H9 (cell line): ENCODE results near the gene DCAF6. TPM values are rescaled to one million over a fixed set of nuclear protein-coding genes. Genes with fewer than 3 reads are reported as not detected.

Experiments used
- DNase-seq: peaks from one replicate; pipeline ENCODE4 v3.0.0-alpha.2; 2017
- H2AFZ ChIP-seq: one replicate; pipeline ENCODE4 v1.6.1; 2013; ENCODE audit warnings: mild to moderate bottlenecking, low read length, control low read depth, moderate library complexity
- H2AK5ac ChIP-seq: 2 replicates; pipeline ENCODE4 v1.6.1; 2013; ENCODE audit warnings: low read length, control low read depth, mixed read lengths; ENCODE audit not compliant: insufficient read length
- H2BK120ac ChIP-seq: one replicate; pipeline ENCODE4 v1.6.1; 2013; ENCODE audit warnings: low read depth, mild to moderate bottlenecking, low read length, control low read depth, inconsistent platforms; ENCODE audit not compliant: poor library complexity, severe bottlenecking
- H2BK12ac ChIP-seq: 2 replicates; pipeline ENCODE4 v1.6.1; 2013; ENCODE audit warnings: low read length, control low read depth, mixed read lengths, low read depth; ENCODE audit not compliant: insufficient read length
- H2BK15ac ChIP-seq: 2 replicates; pipeline ENCODE4 v1.6.1; 2013; ENCODE audit warnings: low read depth, low read length, control low read depth
- H2BK20ac ChIP-seq: one replicate; pipeline ENCODE4 v1.6.1; 2013; ENCODE audit warnings: low read depth, mild to moderate bottlenecking, low read length, control low read depth, inconsistent platforms; ENCODE audit not compliant: poor library complexity, severe bottlenecking
- H2BK5ac ChIP-seq: 2 replicates; pipeline ENCODE4 v1.6.1; 2013; ENCODE audit warnings: low read length, control low read depth, mixed read lengths; ENCODE audit not compliant: insufficient read length
- H3K14ac ChIP-seq: 2 replicates; pipeline ENCODE4 v1.6.1; 2013; ENCODE audit warnings: low read length, control low read depth; ENCODE audit not compliant: insufficient read depth
- H3K18ac ChIP-seq: 2 replicates; pipeline ENCODE4 v1.6.1; 2013; ENCODE audit warnings: low read depth, mild to moderate bottlenecking, mixed read lengths, low read length, control low read depth; ENCODE audit not compliant: insufficient read length
- H3K23ac ChIP-seq: 2 replicates; pipeline ENCODE4 v1.6.1; 2013; ENCODE audit warnings: low read length, control low read depth, mixed read lengths, low read depth; ENCODE audit not compliant: insufficient read length
- H3K23me2 ChIP-seq: 2 replicates; pipeline ENCODE4 v1.6.1; 2013; ENCODE audit warnings: low read depth, mild to moderate bottlenecking, mixed read lengths, low read length, control low read depth; ENCODE audit not compliant: insufficient read length, poor library complexity, severe bottlenecking
- H3K27ac ChIP-seq: 2 replicates; pipeline ENCODE4 v1.5.1; 2013; ENCODE audit warnings: low read length, control low read depth, mixed read lengths, low read depth; ENCODE audit not compliant: insufficient read length
- H3K27me3 ChIP-seq: 2 replicates; pipeline ENCODE4 v1.6.1; 2013; ENCODE audit warnings: low read length, control low read depth, inconsistent platforms; ENCODE audit not compliant: insufficient read depth
- H3K4ac ChIP-seq: 2 replicates; pipeline ENCODE4 v1.6.1; 2013; ENCODE audit warnings: low read depth, mild to moderate bottlenecking, control low read depth, inconsistent platforms, low read length, moderate library complexity
- H3K4me1 ChIP-seq: 2 replicates; pipeline ENCODE4 v1.6.1; 2013; ENCODE audit warnings: low read length, control low read depth, inconsistent platforms; ENCODE audit not compliant: insufficient read depth
- H3K4me2 ChIP-seq: 2 replicates; pipeline ENCODE4 v1.6.1; 2013; ENCODE audit warnings: low read length, control low read depth, mixed read lengths; ENCODE audit not compliant: insufficient read length, insufficient read depth
- H3K56ac ChIP-seq: 2 replicates; pipeline ENCODE4 v1.6.1; 2013; ENCODE audit warnings: low read depth, mild to moderate bottlenecking, mixed read lengths, low read length, control low read depth; ENCODE audit not compliant: insufficient read length
- H3K79me1 ChIP-seq: 2 replicates; pipeline ENCODE4 v1.6.1; 2013; ENCODE audit warnings: low read depth, mild to moderate bottlenecking, moderate library complexity, low read length, control low read depth, inconsistent platforms; ENCODE audit not compliant: insufficient read depth, poor library complexity, severe bottlenecking
- H3K79me2 ChIP-seq: 2 replicates; pipeline ENCODE4 v1.6.1; 2013; ENCODE audit warnings: low read length, control low read depth, inconsistent platforms; ENCODE audit not compliant: insufficient read depth
- H3K9ac ChIP-seq: 2 replicates; pipeline ENCODE4 v1.6.1; 2013; ENCODE audit warnings: low read length, control low read depth, mixed read lengths; ENCODE audit not compliant: insufficient read length; ENCODE audit errors: extremely low read depth
- H3K9me3 ChIP-seq: one replicate; pipeline ENCODE4 v1.6.1; 2013; ENCODE audit warnings: low read depth, low read length, inconsistent platforms; ENCODE audit not compliant: control insufficient read depth
- H3T11ph ChIP-seq: one replicate; pipeline ENCODE4 v1.6.1; 2013; ENCODE audit warnings: mild to moderate bottlenecking, low read length, control low read depth, inconsistent platforms
- H4K20me1 ChIP-seq: one replicate; pipeline ENCODE4 v1.6.1; 2013; ENCODE audit not compliant: control insufficient read depth, insufficient read length, insufficient read depth
- H4K5ac ChIP-seq: 2 replicates; pipeline ENCODE4 v1.6.1; 2013; ENCODE audit warnings: low read depth, mild to moderate bottlenecking, mixed read lengths, low read length, control low read depth; ENCODE audit not compliant: insufficient read length
- H4K8ac ChIP-seq: replicated peaks from 2 replicates; pipeline ENCODE4 v1.6.1; 2013; ENCODE audit warnings: low read length, control low read depth, mixed read lengths, low read depth; ENCODE audit not compliant: insufficient read length
- H4K91ac ChIP-seq: 2 replicates; pipeline ENCODE4 v1.6.1; 2013; ENCODE audit warnings: low read depth, mild to moderate bottlenecking, moderate library complexity, mixed read lengths, low read length, control low read depth; ENCODE audit not compliant: insufficient read length
- H3K27ac Mint-ChIP-seq, 3 experiments: 2 replicates in 2 of 3; 3 replicates in 1 of 3; pipeline ENCODE4 v1.8.0; 2020 to 2021; ENCODE audit warnings: mixed read lengths in 3 of 3, mild to moderate bottlenecking in 1 of 3, moderate library complexity in 1 of 3
- H3K27me3 Mint-ChIP-seq: 2 replicates; pipeline ENCODE4 v1.8.0; 2021; ENCODE audit warnings: low read depth, mild to moderate bottlenecking, moderate library complexity, mixed read lengths
- H3K36me3 Mint-ChIP-seq, 3 experiments: 2 replicates in 2 of 3; 3 replicates in 1 of 3; pipeline ENCODE4 v1.8.0; 2020 to 2021; ENCODE audit warnings: low read depth in 3 of 3, mixed read lengths in 3 of 3; ENCODE audit not compliant: insufficient read depth in 1 of 3
- H3K4me1 Mint-ChIP-seq, 2 experiments: 2 replicates each; pipeline ENCODE4 v1.8.0; 2020; ENCODE audit warnings: mixed read lengths in 2 of 2
- H3K4me3 Mint-ChIP-seq, 2 experiments: 2 replicates in 1 of 2; 3 replicates in 1 of 2; pipeline ENCODE4 v1.8.0; 2020 to 2021; ENCODE audit warnings: mild to moderate bottlenecking in 2 of 2, mixed read lengths in 2 of 2, moderate library complexity in 1 of 2
- H3K9me3 Mint-ChIP-seq, 2 experiments: 2 replicates in 1 of 2; 3 replicates in 1 of 2; pipeline ENCODE4 v1.8.0; 2020; ENCODE audit warnings: mild to moderate bottlenecking in 2 of 2, mixed read lengths in 2 of 2, moderate library complexity in 1 of 2
- WGBS: extraction: QIAGEN DNeasy Blood & Tissue Kit; methylation state at CpG from one replicate; pipeline ENCODE4 v1.1.7; 2013; ENCODE audit warnings: missing lambda C conversion rate, low lambda C conversion rate, mixed read lengths; ENCODE audit not compliant: insufficient read length; ENCODE audit errors: extremely low coverage; 5-methylcytosine and 5-hydroxymethylcytosine counted together
- total RNA-seq: library from RNA; stranded (reverse); gene quantifications from 2 replicates; pipeline ENCODE4 v1.2.1, GENCODE V29; 2021
- TF ChIP-seq, protein P1 (sequence below): fragments of 200-600 bp; sonication (generic); conservative IDR thresholded peaks from 3 replicates; pipeline ENCODE4 v1.8.0; 2021; ENCODE audit warnings: antibody characterized with exemption, mild to moderate bottlenecking

The DCAF6 gene
- total RNA-seq, 1 experiment from 2014 or later = 16.0 TPM

DNA sequence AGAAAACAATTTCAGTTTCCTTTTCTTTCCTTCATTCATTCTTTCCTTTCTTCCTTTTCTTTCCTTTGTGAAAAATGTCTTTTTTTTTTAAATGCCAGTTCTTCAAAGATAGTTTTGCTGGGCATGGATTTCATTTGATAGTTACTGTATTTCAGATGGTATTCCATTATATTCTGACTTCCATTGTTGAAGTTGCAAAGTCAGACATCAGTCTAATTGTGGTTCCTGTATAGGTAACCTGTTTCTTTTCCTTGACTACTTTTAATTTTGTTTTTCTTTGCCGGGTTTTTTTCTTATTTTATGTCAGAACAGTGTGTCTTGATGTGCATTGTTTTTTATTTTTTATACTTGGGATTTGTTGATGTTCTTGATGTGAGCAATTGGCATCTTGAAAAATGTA is 40.8 kb downstream of the DCAF6 start:
- Mint-ChIP-seq H3K4me3 (no peak overlapping the region), H3K27me3 (no peaks in the 10 kb centered on the region), H3K9me3 (peaks cover 0 to 2% of the 10 kb centered on the region in 2 experiments; a peak in 1 of 5 replicates), H3K27ac (0 out of 7 replicates have a peak overlapping the region, but pooled peaks of 1 of the 3 experiments have one; percentile 33), H3K36me3 (peaks cover 21 to 38% (median 31%) of the 10 kb centered on the region in 3 experiments), H3K4me1 (no peaks in the 10 kb centered on the region)
- no peak for DNase-seq
- no peak overlapping the region for H3K4ac ChIP-seq
- no peak overlapping the region for H3K18ac ChIP-seq
- no peak overlapping the region for H4K91ac ChIP-seq
- no peak overlapping the region for H2BK120ac ChIP-seq
- no peaks in the 10 kb centered on the region for H3K9me3 ChIP-seq
- TF ChIP-seq, protein P1, sequence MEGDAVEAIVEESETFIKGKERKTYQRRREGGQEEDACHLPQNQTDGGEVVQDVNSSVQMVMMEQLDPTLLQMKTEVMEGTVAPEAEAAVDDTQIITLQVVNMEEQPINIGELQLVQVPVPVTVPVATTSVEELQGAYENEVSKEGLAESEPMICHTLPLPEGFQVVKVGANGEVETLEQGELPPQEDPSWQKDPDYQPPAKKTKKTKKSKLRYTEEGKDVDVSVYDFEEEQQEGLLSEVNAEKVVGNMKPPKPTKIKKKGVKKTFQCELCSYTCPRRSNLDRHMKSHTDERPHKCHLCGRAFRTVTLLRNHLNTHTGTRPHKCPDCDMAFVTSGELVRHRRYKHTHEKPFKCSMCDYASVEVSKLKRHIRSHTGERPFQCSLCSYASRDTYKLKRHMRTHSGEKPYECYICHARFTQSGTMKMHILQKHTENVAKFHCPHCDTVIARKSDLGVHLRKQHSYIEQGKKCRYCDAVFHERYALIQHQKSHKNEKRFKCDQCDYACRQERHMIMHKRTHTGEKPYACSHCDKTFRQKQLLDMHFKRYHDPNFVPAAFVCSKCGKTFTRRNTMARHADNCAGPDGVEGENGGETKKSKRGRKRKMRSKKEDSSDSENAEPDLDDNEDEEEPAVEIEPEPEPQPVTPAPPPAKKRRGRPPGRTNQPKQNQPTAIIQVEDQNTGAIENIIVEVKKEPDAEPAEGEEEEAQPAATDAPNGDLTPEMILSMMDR = no peak
- H3K14ac ChIP-seq = no peak overlapping the region
- no peaks in the 10 kb centered on the region for H3K79me1 ChIP-seq
- H3K4me2 ChIP-seq = no peak overlapping the region
- H3K23me2 ChIP-seq = no peaks in the 10 kb centered on the region
- H2BK12ac ChIP-seq = no peak overlapping the region
- no peak overlapping the region for H3K27ac ChIP-seq
- H4K5ac ChIP-seq = no peak overlapping the region
- H3K56ac ChIP-seq = no peak overlapping the region
- no peak overlapping the region for H2BK15ac ChIP-seq
- H3K4me1 ChIP-seq = no peaks in the 10 kb centered on the region
- H3T11ph ChIP-seq = no peak overlapping the region
- no peaks in the 10 kb centered on the region for H3K27me3 ChIP-seq
- H2BK5ac ChIP-seq = no peak overlapping the region
- no CpG with 5 or more reads among the region's 1 CpG for WGBS
- H3K9ac ChIP-seq = no peak overlapping the region
- H2AFZ ChIP-seq = no peak overlapping the region
- no peak overlapping the region for H2BK20ac ChIP-seq
- no peaks in the 10 kb centered on the region for H4K20me1 ChIP-seq
- H3K79me2 ChIP-seq = peaks cover 2% of the 10 kb centered on the region; the same call in 1 of the 2 replicates
- no peak overlapping the region for H4K8ac ChIP-seq
- H2AK5ac ChIP-seq = no peak overlapping the region
- H3K23ac ChIP-seq = no peak overlapping the region
